NCI-H187 (cell line): Measurements from ENCODE around the gene IFNA17.
"Not testable (repeated sequence)": the region's sequence is repeated elsewhere in the genome, so short reads cannot be mapped to it uniquely, and the experiment has no call there.

ENCODE experiments used
- DNase-seq, 2 experiments: peaks; one replicate each; lab custom pipeline; 2025; lab: John Stamatoyannopoulos, UW

The IFNA17 gene

DNA sequence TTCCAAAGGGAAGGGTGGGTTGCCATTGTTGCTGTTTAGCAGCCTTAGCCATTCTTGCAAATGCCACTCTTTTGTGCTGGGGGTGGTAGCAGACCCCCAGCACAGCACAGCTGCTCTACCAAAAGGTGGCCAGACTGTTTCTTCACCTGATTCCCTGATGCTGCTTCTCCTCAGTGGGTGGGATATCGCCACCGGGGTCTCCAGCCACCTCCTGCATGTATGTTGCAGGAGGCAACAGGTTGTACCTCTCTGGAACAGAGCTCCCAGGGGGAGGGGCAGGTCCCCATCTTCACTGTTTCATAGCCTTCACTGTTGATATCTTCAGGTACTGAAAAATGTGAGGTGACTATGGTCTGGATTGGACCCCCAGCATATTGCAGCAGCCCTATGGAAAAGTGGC is 17.2 kb downstream of the IFNA17 start:
- DNase-seq = not testable (repeated sequence)

DNA sequence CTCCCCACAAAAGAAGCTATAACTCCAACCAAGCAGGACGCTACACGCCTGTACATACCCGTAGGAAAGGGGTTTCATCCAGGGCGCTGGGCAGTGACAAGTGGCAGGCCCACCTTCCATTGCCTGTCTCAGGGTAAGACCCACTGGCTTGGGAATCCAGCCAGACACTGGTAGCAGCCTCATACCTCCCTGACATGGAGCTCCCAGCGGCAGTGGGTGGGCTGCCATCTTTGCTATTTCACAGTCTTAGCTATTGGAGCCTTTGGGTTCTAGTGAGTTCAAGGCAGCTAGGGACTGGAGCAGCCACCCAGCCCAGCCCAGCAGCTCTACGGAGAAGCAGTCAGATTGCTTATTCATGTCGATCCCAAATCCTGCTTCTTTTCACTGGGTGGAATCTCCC is 17.7 kb downstream of the IFNA17 start:
- no peak for DNase-seq

DNA sequence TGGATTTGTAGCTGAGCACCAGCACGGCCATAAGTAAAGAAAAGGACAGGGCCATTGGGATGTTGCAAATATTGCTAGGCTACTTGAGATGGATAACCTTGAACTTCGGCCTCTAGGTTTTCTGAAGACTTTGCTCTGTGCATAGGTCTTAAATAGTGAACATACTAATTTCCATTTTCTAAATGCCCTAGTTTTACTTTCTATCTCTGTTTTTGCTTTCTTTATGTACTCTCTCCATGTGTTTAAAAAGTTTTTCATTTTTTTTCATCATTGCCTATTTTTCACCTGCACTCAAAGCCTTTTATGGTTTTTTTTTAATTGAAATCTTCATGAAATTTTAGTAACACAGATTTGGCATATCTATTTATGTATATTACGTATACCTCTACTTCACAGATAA is 21.0 kb downstream of the IFNA17 start, which contains the start of gene IFNA10:
Gene IFNA10, minus strand, starts transcription at position 101 of the 400 bp plus-strand sequence. Its CDS starts 46 bp downstream, at position 55.
- DNase-seq = not testable (repeated sequence)

- no peak for DNase-seq
Measured at GRCh38 chr9:21205204-21205603, 22.8 kb downstream of the IFNA17 start.

GRCh38 chr9:21202105-21202504 is 25.9 kb downstream of the IFNA17 start, which contains the start of gene IFNA7:
Gene IFNA7 (minus strand): TSS chr9:21202205. CDS start chr9:21202165, 40 bp downstream.
- DNase-seq = not testable (repeated sequence)

- DNase-seq = not testable (repeated sequence)
Measured at GRCh38 chr9:21194867-21195776, 32.9 kb downstream of the IFNA17 start.

DNA sequence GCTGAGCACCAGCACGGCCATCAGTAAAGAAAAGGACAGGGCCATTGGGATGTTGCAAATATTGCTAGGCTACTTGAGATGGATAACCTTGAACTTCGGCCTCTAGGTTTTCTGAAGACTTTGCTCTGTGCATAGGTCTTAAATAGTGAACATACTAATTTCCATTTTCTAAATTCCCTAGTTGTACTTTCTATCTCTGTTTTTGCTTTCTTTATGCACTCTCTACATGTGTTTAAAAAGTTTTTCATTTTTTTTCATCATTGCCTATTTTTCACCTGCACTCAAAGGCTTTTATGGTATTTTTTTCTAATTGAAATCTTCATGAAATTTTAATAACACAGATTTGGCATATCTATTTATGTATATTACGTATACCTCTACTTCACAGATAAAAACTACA is 40.5 kb downstream of the IFNA17 start, which contains the start of gene IFNA4:
Gene IFNA4, minus strand, starts transcription at position 101 of the 400 bp plus-strand sequence. Its CDS starts 56 bp downstream, at position 45.
- not testable (repeated sequence) for DNase-seq

- not testable (repeated sequence) for DNase-seq
Measured at GRCh38 chr9:21182810-21183736, 44.9 kb downstream of the IFNA17 start.
